HEK293 (cell line): ENCODE data around the gene FOXF1.

Experiments
- AEBP2 ChIP-seq: fragments of 450-650 bp; formaldehyde crosslinking; IDR thresholded peaks from 2 replicates; pipeline ENCODE4 v1.5.1; 2016; ENCODE audit warnings: missing biosample characterization, missing genetic modification characterization, borderline replicate concordance
- HIC1 ChIP-seq: fragments of 450-650 bp; formaldehyde crosslinking; IDR thresholded peaks from 2 replicates; pipeline ENCODE4 v1.5.1; 2016; ENCODE audit warnings: missing biosample characterization, missing genetic modification characterization
- IKZF3 ChIP-seq: fragments of 450-650 bp; IDR thresholded peaks from 2 replicates; pipeline ENCODE4 v1.5.0; 2018; ENCODE audit warnings: missing biosample characterization, mild to moderate bottlenecking, missing genetic modification characterization, moderate library complexity
- OSR2 ChIP-seq: fragments of 450-650 bp; formaldehyde crosslinking; IDR thresholded peaks from 2 replicates; pipeline ENCODE4 v1.5.1; 2016; ENCODE audit warnings: missing biosample characterization, missing genetic modification characterization
- WT1 ChIP-seq: fragments of 450-650 bp; formaldehyde crosslinking; IDR thresholded peaks from 2 replicates; pipeline ENCODE4 v1.5.1; 2016; ENCODE audit warnings: missing biosample characterization, missing genetic modification characterization
- ZBTB21 ChIP-seq: fragments of 450-650 bp; formaldehyde crosslinking; IDR thresholded peaks from 2 replicates; pipeline ENCODE4 v1.5.1; 2017; ENCODE audit warnings: missing biosample characterization, missing genetic modification characterization
- ZBTB26 ChIP-seq: fragments of 450-650 bp; formaldehyde crosslinking; optimal IDR thresholded peaks from 2 replicates; pipeline ENCODE3; 2016; ENCODE audit warnings: missing biosample characterization, mild to moderate bottlenecking, missing genetic modification characterization
- ZNF16 ChIP-seq: fragments of 450-650 bp; formaldehyde crosslinking; IDR thresholded peaks from 2 replicates; pipeline ENCODE4 v1.5.1; 2016; ENCODE audit warnings: low read depth, missing biosample characterization, missing genetic modification characterization
- ZNF184 ChIP-seq: fragments of 450-650 bp; IDR thresholded peaks from 2 replicates; pipeline ENCODE4 v1.5.1; 2018; ENCODE audit warnings: missing biosample characterization, mild to moderate bottlenecking, missing genetic modification characterization
- ZNF2 ChIP-seq: fragments of 450-650 bp; formaldehyde crosslinking; IDR thresholded peaks from 2 replicates; pipeline ENCODE4 v1.5.1; 2016; ENCODE audit warnings: missing biosample characterization, missing genetic modification characterization
- ZNF221 ChIP-seq: fragments of 450-650 bp; formaldehyde crosslinking; IDR thresholded peaks from 2 replicates; pipeline ENCODE4 v1.5.1; 2017; ENCODE audit warnings: missing biosample characterization, missing genetic modification characterization, borderline replicate concordance
- ZNF24 ChIP-seq: fragments of 450-650 bp; formaldehyde crosslinking; IDR thresholded peaks from 2 replicates; pipeline ENCODE4 v1.5.1; 2016; ENCODE audit warnings: missing biosample characterization, missing genetic modification characterization
- ZNF280D ChIP-seq: fragments of 450-650 bp; formaldehyde crosslinking; IDR thresholded peaks from 2 replicates; pipeline ENCODE4 v1.5.1; 2016; ENCODE audit warnings: missing biosample characterization, missing genetic modification characterization
- ZNF292 ChIP-seq: fragments of 450-650 bp; formaldehyde crosslinking; IDR thresholded peaks from 2 replicates; pipeline ENCODE4 v1.5.1; 2016; ENCODE audit warnings: low read depth, missing biosample characterization, missing genetic modification characterization, borderline replicate concordance
- ZNF449 ChIP-seq: fragments of 450-650 bp; formaldehyde crosslinking; IDR thresholded peaks from 2 replicates; pipeline ENCODE4 v1.5.1; 2017; ENCODE audit warnings: missing biosample characterization, mild to moderate bottlenecking, missing genetic modification characterization, moderate library complexity
- ZNF529 ChIP-seq: fragments of 450-650 bp; formaldehyde crosslinking; IDR thresholded peaks from 2 replicates; pipeline ENCODE4 v1.5.1; 2017; ENCODE audit warnings: missing genetic modification characterization, missing biosample characterization; ENCODE audit not compliant: insufficient replicate concordance
- ZNF549 ChIP-seq: fragments of 450-650 bp; IDR thresholded peaks from 2 replicates; pipeline ENCODE4 v1.5.1; 2018; ENCODE audit warnings: missing biosample characterization, missing genetic modification characterization, mild to moderate bottlenecking, inconsistent platforms, moderate library complexity
- ZNF555 ChIP-seq: fragments of 450-650 bp; formaldehyde crosslinking; conservative IDR thresholded peaks from 2 replicates; pipeline ENCODE4 v1.5.1; 2017; ENCODE audit warnings: missing biosample characterization, mild to moderate bottlenecking, missing genetic modification characterization, inconsistent platforms
- ZNF558 ChIP-seq: fragments of 450-650 bp; formaldehyde crosslinking; IDR thresholded peaks from 2 replicates; pipeline ENCODE4 v1.5.1; 2016; ENCODE audit warnings: missing biosample characterization, missing genetic modification characterization
- ZNF560 ChIP-seq: fragments of 450-650 bp; formaldehyde crosslinking; IDR thresholded peaks from 2 replicates; pipeline ENCODE4 v1.5.1; 2017; ENCODE audit warnings: missing biosample characterization, missing genetic modification characterization, borderline replicate concordance
- ZNF561 ChIP-seq: fragments of 450-650 bp; IDR thresholded peaks from 2 replicates; pipeline ENCODE4 v1.5.1; 2018; ENCODE audit warnings: missing biosample characterization, missing genetic modification characterization, borderline replicate concordance
- ZNF670 ChIP-seq: fragments of 450-650 bp; formaldehyde crosslinking; IDR thresholded peaks from 2 replicates; pipeline ENCODE4 v1.5.1; 2016; ENCODE audit warnings: missing biosample characterization, missing genetic modification characterization, low read depth
- ZNF701 ChIP-seq: fragments of 450-650 bp; formaldehyde crosslinking; IDR thresholded peaks from 2 replicates; pipeline ENCODE4 v1.5.1; 2016; ENCODE audit warnings: missing biosample characterization, missing genetic modification characterization
- ZNF785 ChIP-seq: fragments of 450-650 bp; formaldehyde crosslinking; IDR thresholded peaks from 2 replicates; pipeline ENCODE4 v1.5.1; 2016; ENCODE audit warnings: missing biosample characterization, missing genetic modification characterization
- ZNF837 ChIP-seq: fragments of 450-650 bp; formaldehyde crosslinking; IDR thresholded peaks from 2 replicates; pipeline ENCODE4 v1.5.1; 2016; ENCODE audit warnings: missing biosample characterization, missing genetic modification characterization
- TF ChIP-seq, protein P1 (sequence below): fragments of 450-650 bp; formaldehyde crosslinking; IDR thresholded peaks from 2 replicates; pipeline ENCODE4 v1.5.1; 2016; ENCODE audit warnings: missing biosample characterization, missing genetic modification characterization, low read depth

The FOXF1 gene

DNA sequence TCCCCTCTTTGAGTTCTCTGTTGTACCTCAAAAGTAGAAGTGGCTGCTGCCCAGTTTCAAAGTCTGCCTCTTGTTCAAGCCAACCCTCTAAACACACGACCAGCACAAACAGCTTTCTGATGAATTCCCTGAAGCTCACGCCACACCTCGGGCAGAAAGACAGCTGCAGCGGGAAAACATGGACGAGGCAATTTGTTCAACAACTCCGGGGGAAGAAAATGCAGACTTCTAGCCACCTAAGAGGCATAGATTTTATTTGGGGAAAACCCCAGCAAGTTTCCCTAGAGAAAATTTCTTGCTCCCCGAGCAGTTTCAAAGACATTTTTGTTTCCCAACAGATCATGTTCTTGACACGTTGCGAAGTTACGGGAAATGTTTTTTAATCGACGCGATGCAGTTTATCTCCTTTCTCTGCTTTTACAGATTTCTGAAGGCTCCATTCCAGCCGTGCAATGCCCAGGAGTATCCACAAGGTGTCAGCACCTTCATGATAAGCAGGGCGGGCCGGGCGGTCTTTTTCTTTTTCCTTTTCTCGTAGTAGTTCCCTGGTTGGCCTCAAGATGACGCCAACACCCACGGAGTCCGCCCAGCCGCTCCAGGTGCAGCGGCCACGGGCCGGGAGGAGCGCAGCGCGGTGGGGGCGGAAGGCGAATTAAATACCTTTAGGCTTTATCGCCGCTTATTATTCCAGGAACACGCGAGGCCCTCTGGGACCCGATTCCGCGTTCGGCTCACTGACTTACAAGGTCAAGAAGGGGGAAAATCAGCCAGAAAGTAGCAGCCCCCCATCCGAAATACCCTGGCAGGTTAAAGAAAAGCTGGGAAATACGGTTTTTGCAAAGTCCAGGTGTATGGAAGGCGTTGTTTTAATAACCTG is 53.4 kb downstream of the FOXF1 start (continued):
- TF ChIP-seq ZNF280D (no peak), IKZF3 (tag by site-specific recombination) (no peak), ZNF837 (tag by site-specific recombination) (no peak), ZBTB26 (tag by site-specific recombination) (peak; percentile 27), HIC1 (no peak), ZNF184 (tag by site-specific recombination) (no peak), AEBP2 (tag by site-specific recombination) (no peak), ZNF292 (tag by site-specific recombination) (no peak), ZNF558 (no peak), ZNF670 (tag by site-specific recombination) (no peak), ZNF16 (tag by site-specific recombination) (no peak), ZNF221 (tag by site-specific recombination) (no peak), WT1 (tag by site-specific recombination) (0 out of 2 replicates have a peak, but pooled peaks have one; percentile 23), ZNF701 (tag by site-specific recombination) (no peak), ZNF24 (tag by site-specific recombination) (no peak), ZNF560 (tag by site-specific recombination) (no peak), ZNF561 (tag by site-specific recombination) (no peak), ZNF2 (tag by site-specific recombination) (peak; percentile 57; the same call in 1 of the 2 replicates), ZNF449 (no peak), ZNF785 (tag by site-specific recombination) (no peak), ZNF549 (tag by site-specific recombination) (no peak), ZNF529 (tag by site-specific recombination) (no peak), ZBTB21 (tag by site-specific recombination) (no peak), ZNF555 (tag by site-specific recombination) (no peak), OSR2 (tag by site-specific recombination) (no peak)
- TF ChIP-seq, protein P1, sequence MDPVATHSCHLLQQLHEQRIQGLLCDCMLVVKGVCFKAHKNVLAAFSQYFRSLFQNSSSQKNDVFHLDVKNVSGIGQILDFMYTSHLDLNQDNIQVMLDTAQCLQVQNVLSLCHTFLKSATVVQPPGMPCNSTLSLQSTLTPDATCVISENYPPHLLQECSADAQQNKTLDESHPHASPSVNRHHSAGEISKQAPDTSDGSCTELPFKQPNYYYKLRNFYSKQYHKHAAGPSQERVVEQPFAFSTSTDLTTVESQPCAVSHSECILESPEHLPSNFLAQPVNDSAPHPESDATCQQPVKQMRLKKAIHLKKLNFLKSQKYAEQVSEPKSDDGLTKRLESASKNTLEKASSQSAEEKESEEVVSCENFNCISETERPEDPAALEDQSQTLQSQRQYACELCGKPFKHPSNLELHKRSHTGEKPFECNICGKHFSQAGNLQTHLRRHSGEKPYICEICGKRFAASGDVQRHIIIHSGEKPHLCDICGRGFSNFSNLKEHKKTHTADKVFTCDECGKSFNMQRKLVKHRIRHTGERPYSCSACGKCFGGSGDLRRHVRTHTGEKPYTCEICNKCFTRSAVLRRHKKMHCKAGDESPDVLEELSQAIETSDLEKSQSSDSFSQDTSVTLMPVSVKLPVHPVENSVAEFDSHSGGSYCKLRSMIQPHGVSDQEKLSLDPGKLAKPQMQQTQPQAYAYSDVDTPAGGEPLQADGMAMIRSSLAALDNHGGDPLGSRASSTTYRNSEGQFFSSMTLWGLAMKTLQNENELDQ (tag by site-specific recombination), result no peak
